ENCODE results near the gene SVBP.

The SVBP gene

DNA sequence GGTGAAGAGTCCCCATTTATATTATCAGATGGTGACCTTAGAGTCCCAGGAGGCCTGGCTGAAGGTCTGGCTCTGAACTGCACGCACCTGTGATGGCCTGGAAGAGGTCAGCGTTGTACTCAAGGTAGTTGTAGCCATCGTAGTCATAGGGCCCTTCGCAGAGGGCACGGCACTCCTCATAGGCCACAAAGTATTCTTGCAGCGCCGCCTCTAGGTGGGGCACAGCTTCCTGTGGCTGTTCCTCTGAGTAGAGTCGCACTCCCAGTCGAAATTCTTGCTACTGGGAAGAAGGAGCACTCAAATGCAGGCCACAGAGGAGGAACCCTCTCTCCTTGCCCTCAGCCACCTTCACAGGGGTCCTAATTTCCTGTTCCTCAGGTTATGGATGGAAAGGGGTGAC, 58.1 kb downstream of the SVBP start:
- no peak for DNase-seq

DNA sequence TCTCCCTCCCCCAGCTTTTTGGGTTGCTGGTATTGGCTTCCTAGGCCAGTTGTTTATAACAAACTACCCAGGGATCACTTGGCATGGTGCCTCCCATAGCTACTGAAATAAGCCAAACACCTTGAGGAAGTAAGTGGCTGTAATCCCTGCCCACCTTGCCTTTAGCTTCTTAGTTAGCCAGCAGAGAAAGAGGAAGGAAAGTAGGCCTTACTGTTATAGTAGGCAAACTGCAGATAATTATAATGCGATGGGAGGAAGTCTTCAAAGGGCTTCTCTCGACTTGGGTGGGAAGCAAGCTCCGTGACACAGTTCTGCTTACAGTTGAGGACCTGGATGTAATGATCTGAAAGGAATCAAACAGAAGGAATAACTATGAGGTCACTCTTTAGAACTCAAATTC, 58.6 kb downstream of the SVBP start:
- no peak for DNase-seq

DNA sequence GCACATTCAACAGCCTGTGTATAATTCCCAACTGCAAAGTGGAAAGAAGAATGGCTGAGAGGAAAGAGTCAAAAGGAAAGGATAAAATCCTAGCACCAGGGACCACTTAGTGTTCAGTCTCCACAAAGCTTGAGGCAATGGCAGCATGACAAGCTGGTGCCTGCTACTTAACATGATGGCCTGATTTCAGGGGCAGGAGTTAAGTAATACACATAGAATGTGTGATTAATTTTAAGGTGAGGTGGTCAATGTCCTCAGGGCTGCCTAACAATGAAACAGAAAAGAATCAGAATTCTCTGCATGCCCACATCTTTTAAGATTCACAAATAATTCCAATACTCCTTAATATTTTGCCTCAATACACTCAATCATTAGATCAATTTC, 59.3 kb downstream of the SVBP start:
- no peak for DNase-seq

Measured in T-helper 1 cell (primary cell).